ENCODE measurements around the gene MATCAP1. TPM values are rescaled to one million over a fixed set of nuclear protein-coding genes. Genes with fewer than 3 reads are reported as not detected.

Gene MATCAP1
- 10.7 and 17.3 TPM in 2 replicates for total RNA-seq

GRCh38 chr16:67183627-67184452, at the start of gene MATCAP1:
MATCAP1 (minus strand) TSS chr16:67183963; CDS start chr16:67180610, 3,353 bp downstream.

GRCh38 chr16:67226804-67227566, 43.2 kb upstream of the MATCAP1 start, which contains the start of gene TMEM208:
TMEM208 (plus strand) TSS chr16:67227130; CDS start chr16:67227219, 89 bp downstream.

GRCh38 chr16:67199011-67199807, 15.4 kb upstream of the MATCAP1 start, which contains the start of gene ELMO3:
ELMO3 (plus strand) TSS chr16:67199131; CDS start chr16:67199327, 196 bp downstream.

GRCh38 chr16:67191995-67192681, 8.4 kb upstream of the MATCAP1 start, which contains the start of gene E2F4:
E2F4 (plus strand) TSS chr16:67192155; CDS start chr16:67192228, 73 bp downstream.

GRCh38 chr16:67190041-67190440, 6.3 kb upstream of the MATCAP1 start, which contains the start of gene EXOC3L1:
EXOC3L1 (minus strand) TSS chr16:67190136; CDS start chr16:67189676, 460 bp downstream.

GRCh38 chr16:67170168-67170948, 13.4 kb downstream of the MATCAP1 start, which contains the start of gene NOL3:
NOL3 (plus strand) TSS chr16:67170538.

GRCh38 chr16:67164599-67165061, 19.1 kb downstream of the MATCAP1 start, which contains the start of gene HSF4:
HSF4 (plus strand) TSS chr16:67164745; CDS start chr16:67164812, 67 bp downstream.

GRCh38 chr16:67150833-67151396, 32.8 kb downstream of the MATCAP1 start, which contains the start of gene B3GNT9:
B3GNT9 (minus strand) TSS chr16:67150998; CDS start chr16:67150485, 513 bp downstream.

Other genes with a start within 250 kb of the MATCAP1 start
- 166 and 269 TPM in 2 replicates for gene CIAO2B, start 249.6 kb downstream of the MATCAP1 start, total RNA-seq
- 16.1 and 19.2 TPM in 2 replicates for gene CES2, start 248.4 kb downstream of the MATCAP1 start, total RNA-seq
- 0.56 TPM in 1 of 2 replicates, not detected in the other for gene CES3, start 222.7 kb downstream of the MATCAP1 start, total RNA-seq
- gene CES4A, start 195.4 kb downstream of the MATCAP1 start, total RNA-seq, result 0.58 and 1.1 TPM in 2 replicates
- 111 and 209 TPM in 2 replicates for gene CBFB, start 154.8 kb downstream of the MATCAP1 start, total RNA-seq
- gene PHAF1, start 74.0 kb downstream of the MATCAP1 start, total RNA-seq, result 8.2 and 11.1 TPM in 2 replicates
- 27.4 and 42.3 TPM in 2 replicates for gene B3GNT9, start 33.0 kb downstream of the MATCAP1 start, total RNA-seq
- 15.7 and 22.8 TPM in 2 replicates for gene TRADD, start 24.1 kb downstream of the MATCAP1 start, total RNA-seq
- gene FBXL8, start 24.0 kb downstream of the MATCAP1 start, total RNA-seq, result 5.9 and 12.4 TPM in 2 replicates
- gene HSF4, start 19.2 kb downstream of the MATCAP1 start, total RNA-seq, result 0.58 and 12.1 TPM in 2 replicates
- gene NOL3, start 13.4 kb downstream of the MATCAP1 start, total RNA-seq, result 11.1 and 20.6 TPM in 2 replicates
- gene EXOC3L1, start 6.2 kb upstream of the MATCAP1 start, total RNA-seq, result under 0.01 and 0.56 TPM in 2 replicates
- gene E2F4, start 8.2 kb upstream of the MATCAP1 start, total RNA-seq, result 37.8 and 66.9 TPM in 2 replicates
- 0.28 and 0.38 TPM in 2 replicates for gene ELMO3, start 15.2 kb upstream of the MATCAP1 start, total RNA-seq
- 40.6 and 70.5 TPM in 2 replicates for gene TMEM208, start 43.2 kb upstream of the MATCAP1 start, total RNA-seq
- gene FHOD1, start 63.5 kb upstream of the MATCAP1 start, total RNA-seq, result 11.8 and 26.1 TPM in 2 replicates
- 1.2 and 2.3 TPM in 2 replicates for gene SLC9A5, start 65.0 kb upstream of the MATCAP1 start, total RNA-seq
- gene PLEKHG4, start 95.6 kb upstream of the MATCAP1 start, total RNA-seq, result 5.6 and 10.2 TPM in 2 replicates
- gene KCTD19, start 142.8 kb upstream of the MATCAP1 start, total RNA-seq, result under 0.01 TPM in 1 of 2 replicates, not detected in the other
- gene LRRC36, start 142.9 kb upstream of the MATCAP1 start, total RNA-seq, result 0.28 TPM in 1 of 2 replicates, not detected in the other
- 0.28 and 0.77 TPM in 2 replicates for gene TPPP3, start 209.5 kb upstream of the MATCAP1 start, total RNA-seq
- gene ZDHHC1, start 232.5 kb upstream of the MATCAP1 start, total RNA-seq, result 1.7 and 5.4 TPM in 2 replicates
- gene HSD11B2, start 247.2 kb upstream of the MATCAP1 start, total RNA-seq, result not detected in 2 replicates

Measured in regular cardiac myocyte (primary cell).